Sigmoid colon (tissue), 4 donors: ENCODE results near the gene F13A1.

Experiments
- CTCF ChIP-seq, 4 experiments: fragments of 450-650 bp in 3 of 4; fragments of 200-600 bp in 1 of 4; IDR thresholded peaks; one replicate each; pipeline ENCODE4 v1.5.1; 2016 to 2019; ENCODE audit warnings: antibody characterized with exemption in 4 of 4, mild to moderate bottlenecking in 3 of 4, moderate library complexity in 2 of 4
- EP300 ChIP-seq, 4 donors: sonication (generic); formaldehyde crosslinking; IDR thresholded peaks; one replicate each; pipeline ENCODE4 v1.6.1; 2017; ENCODE audit warnings: antibody characterized with exemption in 4 of 4
- POLR2A ChIP-seq, 2 donors: fragments of 450-650 bp; IDR thresholded peaks; one replicate each; pipeline ENCODE4 v1.6.1; 2016; ENCODE audit warnings: antibody characterized with exemption in 2 of 2, mild to moderate bottlenecking in 2 of 2, moderate library complexity in 2 of 2
- POLR2AphosphoS5 ChIP-seq, 4 donors: sonication (generic); formaldehyde crosslinking; IDR thresholded peaks; one replicate each; pipeline ENCODE4 v1.6.1; 2017; ENCODE audit warnings: antibody characterized with exemption in 4 of 4

GRCh38 chr6:6368684-6369052 is 48.2 kb upstream of the F13A1 start:
- no peak for TF ChIP-seq CTCF (IDR thresholded peaks at IDR 0.05)
- no peak for TF ChIP-seq POLR2AphosphoS5 (IDR thresholded peaks at IDR 0.05)
- no peak for TF ChIP-seq EP300 (IDR thresholded peaks at IDR 0.05)
- no peak for TF ChIP-seq POLR2A (IDR thresholded peaks at IDR 0.05)
